ENCODE measurements around the gene UGT1A9. TPM values are rescaled to one million over a fixed set of nuclear protein-coding genes. Genes with fewer than 3 reads are reported as not detected.

The UGT1A9 gene
- polyA plus RNA-seq, 1 donor from 2014 or later, result not detected

Other genes with a start within 250 kb of the UGT1A9 start
- 8.4 TPM for gene USP40, start 105.1 kb upstream of the UGT1A9 start, polyA plus RNA-seq (ENCODE audit: insufficient read depth, low read depth, low replicate concordance)
- not detected for gene UGT1A8, start 54.3 kb upstream of the UGT1A9 start, polyA plus RNA-seq (ENCODE audit: insufficient read depth, low read depth, low replicate concordance)
- gene UGT1A10, start 35.5 kb upstream of the UGT1A9 start, polyA plus RNA-seq (ENCODE audit: insufficient read depth, low read depth, low replicate concordance), result not detected
- gene UGT1A7, start 10.0 kb downstream of the UGT1A9 start, polyA plus RNA-seq (ENCODE audit: insufficient read depth, low read depth, low replicate concordance), result not detected
- gene UGT1A6, start 21.0 kb downstream of the UGT1A9 start, polyA plus RNA-seq (ENCODE audit: insufficient read depth, low read depth, low replicate concordance), result not detected
- gene UGT1A5, start 41.0 kb downstream of the UGT1A9 start, polyA plus RNA-seq (ENCODE audit: insufficient read depth, low read depth, low replicate concordance), result not detected
- gene UGT1A4, start 46.8 kb downstream of the UGT1A9 start, polyA plus RNA-seq (ENCODE audit: insufficient read depth, low read depth, low replicate concordance), result not detected
- gene UGT1A3, start 57.1 kb downstream of the UGT1A9 start, polyA plus RNA-seq (ENCODE audit: insufficient read depth, low read depth, low replicate concordance), result not detected
- gene UGT1A1, start 88.4 kb downstream of the UGT1A9 start, polyA plus RNA-seq (ENCODE audit: insufficient read depth, low read depth, low replicate concordance), result not detected
- gene MROH2A, start 106.4 kb downstream of the UGT1A9 start, polyA plus RNA-seq (ENCODE audit: insufficient read depth, low read depth, low replicate concordance), result not detected
- 18.9 TPM for gene HJURP, start 182.6 kb downstream of the UGT1A9 start, polyA plus RNA-seq (ENCODE audit: insufficient read depth, low read depth, low replicate concordance)
- 56.9 TPM for gene TRPM8, start 245.5 kb downstream of the UGT1A9 start, polyA plus RNA-seq (ENCODE audit: insufficient read depth, low read depth, low replicate concordance)

Data from brain (organoid and tissue), 1 donor.